HepG2 (cell line): ENCODE measurements around the gene KLF5. TPM values are rescaled to one million over a fixed set of nuclear protein-coding genes. Genes with fewer than 3 reads are reported as not detected.

Experiments
- ASH2L ChIP-seq: fragments of 300-600, 200-600 bp; sonication (generic); IDR thresholded peaks from 2 replicates; pipeline ENCODE4 v1.7.0; 2017; ENCODE audit warnings: low read depth, mild to moderate bottlenecking, moderate library complexity, mixed read lengths, low read length; ENCODE audit not compliant: insufficient read length
- HDAC2 ChIP-seq: sonication (generic); formaldehyde crosslinking; IDR thresholded peaks from 2 replicates; pipeline ENCODE4 v1.4.0; 2020; ENCODE audit warnings: missing genetic modification reagents
- POLR2AphosphoS2 ChIP-seq: IDR thresholded peaks from 2 replicates; pipeline ENCODE4 v1.6.1; 2011; ENCODE audit warnings: low read depth, low read length, improper control_type of control experiment
- RERE ChIP-seq: IDR thresholded peaks from 2 replicates; pipeline ENCODE4 v1.6.1; 2016; ENCODE audit warnings: low read depth, missing genetic modification reagents, missing compliant biosample characterization
- TCF12 ChIP-seq, 2 experiments: fragments of 450-650 bp in 1 of 2; sonication (generic) in 1 of 2; formaldehyde crosslinking in 1 of 2; IDR thresholded peaks; 2 replicates each; pipeline versions ENCODE4 v1.6.1 to v1.8.0; 2017 to 2022; ENCODE audit warnings: antibody characterized with exemption in 1 of 2, mild to moderate bottlenecking in 1 of 2, missing genetic modification reagents in 1 of 2, moderate library complexity in 1 of 2
- ZFP36L2 ChIP-seq: sonication (generic); formaldehyde crosslinking; IDR thresholded peaks from 2 replicates; pipeline ENCODE4 v1.4.0; 2020; ENCODE audit warnings: missing genetic modification reagents
- ZFY ChIP-seq: sonication (generic); formaldehyde crosslinking; IDR thresholded peaks from 2 replicates; pipeline ENCODE4 v1.4.0; 2020; ENCODE audit warnings: missing genetic modification reagents
- ZNF253 ChIP-seq: sonication (generic); formaldehyde crosslinking; IDR thresholded peaks from 2 replicates; pipeline ENCODE4 v1.8.0; 2022; ENCODE audit warnings: mild to moderate bottlenecking, missing genetic modification reagents, borderline replicate concordance
- ZNF383 ChIP-seq: sonication (generic); formaldehyde crosslinking; IDR thresholded peaks from 2 replicates; pipeline ENCODE4 v1.4.0; 2020; ENCODE audit warnings: missing genetic modification reagents, mild to moderate bottlenecking, borderline replicate concordance
- ZNF670 ChIP-seq: sonication (generic); formaldehyde crosslinking; IDR thresholded peaks from 2 replicates; pipeline ENCODE4 v1.8.0; 2022; ENCODE audit warnings: mild to moderate bottlenecking, missing genetic modification reagents, borderline replicate concordance
- ZNF691 ChIP-seq: sonication (generic); formaldehyde crosslinking; IDR thresholded peaks from 2 replicates; pipeline ENCODE4 v1.4.0; 2020; ENCODE audit warnings: missing genetic modification reagents, low read depth, mild to moderate bottlenecking, borderline replicate concordance
- ZNF839 ChIP-seq: sonication (generic); formaldehyde crosslinking; IDR thresholded peaks from 2 replicates; pipeline ENCODE4 v1.4.0; 2020; ENCODE audit warnings: missing genetic modification reagents, mild to moderate bottlenecking, borderline replicate concordance
- polyA plus RNA-seq, 8 experiments: library from polyadenylated mRNA; depleted of rRNA in 3 of 8; stranded (reverse) in 7 of 8; unstranded in 1 of 8; fragments of >200 nt; fragmentation: Illumina TruSeq in 4 of 8; extraction: Trizol in 4 of 8; gene quantifications; 2 replicates each; pipeline versions ENCODE4 v1.2.1 to v1.2.3, GENCODE V29; 2011 to 2016; ENCODE audit warnings: low read depth in 4 of 8, missing spikeins in 1 of 8, mixed read lengths in 1 of 8; ENCODE audit not compliant: insufficient read depth in 1 of 8
- total RNA-seq, 5 experiments: library from RNA; depleted of rRNA; stranded (reverse); fragments of >200 nt; fragmentation: Illumina TruSeq; extraction: Trizol; gene quantifications; 2 replicates each; pipeline ENCODE4 v1.2.3, GENCODE V29; 2016; ENCODE audit warnings: low read depth in 1 of 5
- TF ChIP-seq, protein P1 (sequence below), 2 experiments: IDR thresholded peaks; 2 replicates each; pipeline ENCODE4 v1.6.1; 2011 to 2012; ENCODE audit warnings: low read length in 2 of 2, borderline replicate concordance in 1 of 2, low read depth in 1 of 2, mild to moderate bottlenecking in 1 of 2, moderate library complexity in 1 of 2
- TF ChIP-seq, protein P2 (sequence below): sonication (generic); formaldehyde crosslinking; IDR thresholded peaks from 2 replicates; pipeline ENCODE4 v1.4.0; 2020; ENCODE audit warnings: mild to moderate bottlenecking, missing genetic modification reagents
- TF ChIP-seq, protein P3 (sequence below): fragments of 450-650 bp; IDR thresholded peaks from 2 replicates; pipeline ENCODE4 v1.6.1; 2016

The KLF5 gene
- total and polyA plus RNA-seq, 2 of the 13 experiments (the other 11 are each of a cell fraction or from before 2014, with no cell fraction given) = 1.7 to 9.2 TPM

- TF ChIP-seq RERE (CRISPR knock-in tag) = peak; percentile 29; the same call in 1 of the 2 replicates
- no peak for TF ChIP-seq POLR2AphosphoS2
- TF ChIP-seq, protein P1, sequence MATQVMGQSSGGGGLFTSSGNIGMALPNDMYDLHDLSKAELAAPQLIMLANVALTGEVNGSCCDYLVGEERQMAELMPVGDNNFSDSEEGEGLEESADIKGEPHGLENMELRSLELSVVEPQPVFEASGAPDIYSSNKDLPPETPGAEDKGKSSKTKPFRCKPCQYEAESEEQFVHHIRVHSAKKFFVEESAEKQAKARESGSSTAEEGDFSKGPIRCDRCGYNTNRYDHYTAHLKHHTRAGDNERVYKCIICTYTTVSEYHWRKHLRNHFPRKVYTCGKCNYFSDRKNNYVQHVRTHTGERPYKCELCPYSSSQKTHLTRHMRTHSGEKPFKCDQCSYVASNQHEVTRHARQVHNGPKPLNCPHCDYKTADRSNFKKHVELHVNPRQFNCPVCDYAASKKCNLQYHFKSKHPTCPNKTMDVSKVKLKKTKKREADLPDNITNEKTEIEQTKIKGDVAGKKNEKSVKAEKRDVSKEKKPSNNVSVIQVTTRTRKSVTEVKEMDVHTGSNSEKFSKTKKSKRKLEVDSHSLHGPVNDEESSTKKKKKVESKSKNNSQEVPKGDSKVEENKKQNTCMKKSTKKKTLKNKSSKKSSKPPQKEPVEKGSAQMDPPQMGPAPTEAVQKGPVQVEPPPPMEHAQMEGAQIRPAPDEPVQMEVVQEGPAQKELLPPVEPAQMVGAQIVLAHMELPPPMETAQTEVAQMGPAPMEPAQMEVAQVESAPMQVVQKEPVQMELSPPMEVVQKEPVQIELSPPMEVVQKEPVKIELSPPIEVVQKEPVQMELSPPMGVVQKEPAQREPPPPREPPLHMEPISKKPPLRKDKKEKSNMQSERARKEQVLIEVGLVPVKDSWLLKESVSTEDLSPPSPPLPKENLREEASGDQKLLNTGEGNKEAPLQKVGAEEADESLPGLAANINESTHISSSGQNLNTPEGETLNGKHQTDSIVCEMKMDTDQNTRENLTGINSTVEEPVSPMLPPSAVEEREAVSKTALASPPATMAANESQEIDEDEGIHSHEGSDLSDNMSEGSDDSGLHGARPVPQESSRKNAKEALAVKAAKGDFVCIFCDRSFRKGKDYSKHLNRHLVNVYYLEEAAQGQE (IDR thresholded peaks at IDR 0.05; ENCODE audit: borderline replicate concordance in 1 of 2, low read depth in 1 of 2, low read length in 2 of 2) = peak in 1 of 2 experiments; percentile 14; a peak in 1 of 4 replicates
- TF ChIP-seq ZNF253 (CRISPR knock-in tag) = no peak
- TF ChIP-seq ZNF670 (CRISPR knock-in tag) = 0 out of 2 replicates have a peak, but pooled peaks have one; percentile 23
- TF ChIP-seq ZFP36L2 (CRISPR knock-in tag) = no peak
- TF ChIP-seq HDAC2 (CRISPR knock-in tag) = peak; percentile 77
- 0 out of 2 replicates have a peak, but pooled peaks have one; percentile 41 for TF ChIP-seq ZNF691
- no peak for TF ChIP-seq ZNF383 (CRISPR knock-in tag)
- no peak for TF ChIP-seq TCF12 (IDR thresholded peaks at IDR 0.05)
- no peak for TF ChIP-seq TCF12 (CRISPR knock-in tag; IDR thresholded peaks at IDR 0.05)
- TF ChIP-seq ASH2L = peak; percentile 41
- TF ChIP-seq, protein P2, sequence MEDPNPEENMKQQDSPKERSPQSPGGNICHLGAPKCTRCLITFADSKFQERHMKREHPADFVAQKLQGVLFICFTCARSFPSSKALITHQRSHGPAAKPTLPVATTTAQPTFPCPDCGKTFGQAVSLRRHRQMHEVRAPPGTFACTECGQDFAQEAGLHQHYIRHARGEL (CRISPR knock-in tag) = no peak
- TF ChIP-seq ZFY (CRISPR knock-in tag) = 0 out of 2 replicates have a peak, but pooled peaks have one; percentile 18
- TF ChIP-seq, protein P3, sequence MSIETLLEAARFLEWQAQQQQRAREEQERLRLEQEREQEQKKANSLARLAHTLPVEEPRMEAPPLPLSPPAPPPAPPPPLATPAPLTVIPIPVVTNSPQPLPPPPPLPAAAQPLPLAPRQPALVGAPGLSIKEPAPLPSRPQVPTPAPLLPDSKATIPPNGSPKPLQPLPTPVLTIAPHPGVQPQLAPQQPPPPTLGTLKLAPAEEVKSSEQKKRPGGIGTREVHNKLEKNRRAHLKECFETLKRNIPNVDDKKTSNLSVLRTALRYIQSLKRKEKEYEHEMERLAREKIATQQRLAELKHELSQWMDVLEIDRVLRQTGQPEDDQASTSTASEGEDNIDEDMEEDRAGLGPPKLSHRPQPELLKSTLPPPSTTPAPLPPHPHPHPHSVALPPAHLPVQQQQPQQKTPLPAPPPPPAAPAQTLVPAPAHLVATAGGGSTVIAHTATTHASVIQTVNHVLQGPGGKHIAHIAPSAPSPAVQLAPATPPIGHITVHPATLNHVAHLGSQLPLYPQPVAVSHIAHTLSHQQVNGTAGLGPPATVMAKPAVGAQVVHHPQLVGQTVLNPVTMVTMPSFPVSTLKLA = no peak
- TF ChIP-seq ZNF839 (CRISPR knock-in tag) = no peak
Measured at GRCh38 chr13:73090116-73090822, 31.5 kb downstream of the KLF5 start (continued).
